Kidney (tissue), 14 donors: Measurements from ENCODE around the gene KLF13. TPM values are rescaled to one million over a fixed set of nuclear protein-coding genes. Genes with fewer than 3 reads are reported as not detected.

Experiments used
- DNase-seq, 5 donors: peaks; one replicate each; pipeline ENCODE4 v3.0.0-alpha.2; 2013 to 2020
- FAIRE-seq: peaks from 2 replicates; lab custom pipeline; 2012; peaks lifted over from hg19 to GRCh38; lab: Jason Lieb, UNC
- H3K27ac ChIP-seq, 2 donors: one replicate each; pipeline ENCODE4 v1.7.0; 2013; ENCODE audit warnings: low read depth in 2 of 2, low read length in 2 of 2, inconsistent platforms in 1 of 2
- H3K27me3 ChIP-seq: one replicate; pipeline ENCODE4 v1.7.1; 2013; ENCODE audit warnings: low read length, inconsistent platforms; ENCODE audit not compliant: control insufficient read depth, insufficient read depth
- H3K36me3 ChIP-seq, 3 donors: one replicate each; pipeline versions ENCODE4 v1.7.0 to v1.7.1; 2013; ENCODE audit warnings: low read length in 3 of 3, control low read depth in 1 of 3, inconsistent platforms in 1 of 3; ENCODE audit not compliant: insufficient read depth in 3 of 3, control insufficient read depth in 2 of 3
- H3K4me1 ChIP-seq, 3 donors: one replicate each; pipeline versions ENCODE4 v1.7.0 to v1.7.1; 2013; ENCODE audit warnings: low read length in 3 of 3, inconsistent platforms in 1 of 3, low read depth in 1 of 3; ENCODE audit not compliant: control insufficient read depth in 2 of 3, insufficient read depth in 2 of 3
- H3K4me3 ChIP-seq, 3 donors: one replicate each; pipeline versions ENCODE4 v1.7.0 to v1.8.1; 2013; ENCODE audit warnings: low read length in 3 of 3, control low read depth in 1 of 3, inconsistent platforms in 1 of 3
- H3K9ac ChIP-seq, 3 donors: one replicate each; pipeline versions ENCODE4 v1.7.0 to v1.7.1; 2013; ENCODE audit warnings: low read length in 3 of 3, control low read depth in 1 of 3, inconsistent platforms in 1 of 3
- H3K9me3 ChIP-seq, 3 donors: one replicate each; pipeline versions ENCODE4 v1.7.0 to v1.7.1; 2013; ENCODE audit warnings: low read length in 3 of 3, control low read depth in 1 of 3, inconsistent platforms in 1 of 3; ENCODE audit not compliant: control insufficient read depth in 2 of 3, insufficient read depth in 1 of 3
- CTCF ChIP-seq: IDR thresholded peaks from 3 replicates; pipeline ENCODE4 v1.5.1; 2012; ENCODE audit warnings: mild to moderate bottlenecking, moderate library complexity, borderline replicate concordance; ENCODE audit not compliant: insufficient read depth; ENCODE audit errors: extremely low read depth
- intact Hi-C: fragments of 100-400 bp; cut with DNase I; formaldehyde crosslinking; loops from one replicate; pipeline ENCODE4 v1.11.1; 2022
- polyA plus RNA-seq: library from polyadenylated mRNA; stranded (reverse); fragments of 350-450 nt; fragmentation: Illumina TruSeq; extraction: RNeasy Lipid Tissue Mini Kit (QIAGEN cat#74804); gene quantifications from one replicate; pipeline ENCODE4 v1.2.3, GENCODE V29; 2014; ENCODE audit warnings: low read depth, low replicate concordance; ENCODE audit not compliant: insufficient read depth
- total RNA-seq: library from RNA; stranded (reverse); fragmentation: NEBNext Ultra II Directional; extraction: Animal tissue kit (Norgen Biotek cat#: 25700); gene quantifications from one replicate; pipeline ENCODE4 v1.2.1, GENCODE V29; 2021
- donor health status: control.
- donor health status: control.
- donor health status: control.
- donor health status: control.
- donor health status: control.
- donor health status: DM: yes; HTN: yes; CAD: no.
- donor health status: Normal renal cell carcinoma (clear cell type).

KLF13 gene
- total and polyA plus RNA-seq, 2 donors from 2014 or later, result 55.5 to 123 TPM

DNA sequence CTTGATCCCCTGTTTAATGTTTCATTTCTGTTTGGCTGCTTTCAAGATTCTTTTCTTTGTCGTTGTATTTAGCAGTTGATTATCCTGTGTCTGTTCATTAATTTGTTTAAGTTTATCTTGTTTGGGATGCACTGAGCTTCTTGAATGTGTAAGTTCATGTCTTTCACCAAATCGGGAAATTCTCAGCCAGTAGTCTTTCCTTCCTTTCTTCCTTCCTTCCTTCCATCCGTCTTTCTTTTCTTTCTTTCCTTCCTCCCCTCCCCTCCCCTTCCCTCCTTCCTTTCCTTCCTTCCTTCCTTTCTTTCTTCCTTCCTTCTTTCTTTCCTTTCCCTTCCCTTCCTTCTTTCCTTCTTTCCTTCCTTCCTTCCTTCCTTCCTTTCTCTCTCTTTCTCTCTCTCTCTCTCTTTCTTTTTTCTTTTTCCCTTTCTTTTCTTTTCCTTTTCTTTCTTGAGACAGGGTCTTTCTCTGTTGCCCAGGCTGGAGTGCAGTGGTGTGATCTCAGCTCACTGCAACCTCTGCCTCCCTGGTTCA is 35.5 kb upstream of the KLF13 start:
- FAIRE-seq (no peak), DNase-seq (no peak)
- Histone ChIP-seq H3K9me3 (peaks cover 0 to 8% (median 0%) of the 10 kb centered on the region in 3 donors), H3K27ac (no peak overlapping the region), H3K4me1 (peaks cover 0 to under 1% (median 0%) of the 10 kb centered on the region in 3 donors), H3K9ac (no peak overlapping the region), H3K36me3 (no peaks in the 10 kb centered on the region), H3K27me3 (no peaks in the 10 kb centered on the region), H3K4me3 (no peak overlapping the region)
- no peak for TF ChIP-seq CTCF
- intact Hi-C loops, result no loop called here

- H3K36me3 ChIP-seq, result no peaks in the 10 kb centered on the region
- no peak overlapping the region for H3K4me3 ChIP-seq
- intact Hi-C loops, result no loop called here
- no peak overlapping the region for H3K9ac ChIP-seq
- FAIRE-seq, result no peak
- H3K27ac ChIP-seq, result no peak overlapping the region
- peaks cover 0 to 7% (median 0%) of the 10 kb centered on the region in 3 donors for H3K9me3 ChIP-seq
- DNase-seq, result peak in 2 of 5 donors; percentile 8 to 9
- no peaks in the 10 kb centered on the region for H3K27me3 ChIP-seq
- peaks cover 0 to 8% (median 7%) of the 10 kb centered on the region in 3 donors for H3K4me1 ChIP-seq
- TF ChIP-seq CTCF, result no peak
These were observed 34.1 kb upstream of the KLF13 start for GRCh38 chr15:31292391-31293015.

GRCh38 chr15:31293655-31294054 is 33.0 kb upstream of the KLF13 start:
- H3K27me3 ChIP-seq, result no peaks in the 10 kb centered on the region
- no peaks in the 10 kb centered on the region for H3K9me3 ChIP-seq
- no peak overlapping the region for H3K9ac ChIP-seq
- H3K4me1 ChIP-seq, result peaks cover 0 to 8% (median 7%) of the 10 kb centered on the region in 3 donors
- intact Hi-C loops, result no loop called here
- no peaks in the 10 kb centered on the region for H3K36me3 ChIP-seq
- no peak for DNase-seq
- no peak for TF ChIP-seq CTCF
- no peak for FAIRE-seq
- H3K4me3 ChIP-seq, result no peak overlapping the region
- H3K27ac ChIP-seq, result no peak overlapping the region
